K562 (cell line): ENCODE measurements around the gene GLTPD2. TPM values are rescaled to one million over a fixed set of nuclear protein-coding genes. Genes with fewer than 3 reads are reported as not detected.

Source experiments
- AFF1 ChIP-seq, 2 experiments: fragments of 450-650 bp; IDR thresholded peaks; 2 replicates each; pipeline ENCODE4 v1.6.1; 2018; ENCODE audit warnings: mild to moderate bottlenecking in 2 of 2, low read depth in 1 of 2; ENCODE audit not compliant: partially characterized antibody in 2 of 2
- CLOCK ChIP-seq: fragments of 250-450 bp; sonication (Bioruptor Pico); IDR thresholded peaks from 2 replicates; pipeline ENCODE4 v1.4.0; 2020; ENCODE audit warnings: mild to moderate bottlenecking, moderate library complexity, borderline replicate concordance
- ETS1 ChIP-seq: conservative IDR thresholded peaks from 2 replicates; pipeline ENCODE4 v1.6.1; 2011; ENCODE audit warnings: low read depth, mild to moderate bottlenecking, low read length; ENCODE audit not compliant: control insufficient read depth
- FOXJ2 ChIP-seq: fragments of 200-800 bp; sonication (Bioruptor generic); IDR thresholded peaks from 2 replicates; pipeline ENCODE4 v1.6.1; 2016; ENCODE audit warnings: missing genetic modification characterization, missing compliant biosample characterization
- GATAD2A ChIP-seq: fragments of 450-650 bp; IDR thresholded peaks from 2 replicates; pipeline ENCODE4 v1.6.1; 2017
- GATAD2B ChIP-seq: fragments of 450-650 bp; IDR thresholded peaks from 2 replicates; pipeline ENCODE4 v1.6.1; 2017; ENCODE audit warnings: mild to moderate bottlenecking, borderline replicate concordance
- IRF1 ChIP-seq: sonication (generic); formaldehyde crosslinking; IDR thresholded peaks from 2 replicates; pipeline ENCODE4 v1.8.0; 2022; ENCODE audit warnings: missing genetic modification reagents, mild to moderate bottlenecking, borderline replicate concordance
- MAZ ChIP-seq, 2 experiments: fragments of 450-650 bp in 1 of 2; sonication (generic) in 1 of 2; formaldehyde crosslinking; IDR thresholded peaks in 1 of 2; conservative IDR thresholded peaks in 1 of 2; 2 replicates each; pipeline versions ENCODE4 v1.4.0 to v1.5.0; 2020; ENCODE audit warnings: mild to moderate bottlenecking in 1 of 2, missing genetic modification reagents in 1 of 2
- PHB ChIP-seq: fragments of 250-450 bp; sonication (Bioruptor Pico); IDR thresholded peaks from 2 replicates; pipeline ENCODE4 v1.5.0; 2021
- PTTG1 ChIP-seq: fragments of 450-650 bp; IDR thresholded peaks from 2 replicates; pipeline ENCODE4 v1.6.1; 2016; ENCODE audit warnings: low read depth, mild to moderate bottlenecking, missing genetic modification characterization, missing compliant biosample characterization
- RBM22 ChIP-seq: fragments of 200-400 bp; formaldehyde crosslinking; IDR thresholded peaks from 2 replicates; pipeline ENCODE4 v1.6.1; 2018; ENCODE audit warnings: low read length, low read depth; ENCODE audit not compliant: poor library complexity, severe bottlenecking
- SIX5 ChIP-seq, 2 experiments: IDR thresholded peaks; 2 replicates each; pipeline ENCODE4 v1.6.1; 2011; ENCODE audit warnings: low read length in 2 of 2, borderline replicate concordance in 1 of 2, low read depth in 1 of 2, mild to moderate bottlenecking in 1 of 2, moderate library complexity in 1 of 2; ENCODE audit not compliant: insufficient read depth in 1 of 2
- SMARCB1 ChIP-seq: IDR thresholded peaks from 2 replicates; pipeline ENCODE4 v1.6.1; 2011; ENCODE audit warnings: improper control_type of control experiment, low read depth; ENCODE audit not compliant: insufficient read length
- SOX6 ChIP-seq: fragments of 450-650 bp; IDR thresholded peaks from 2 replicates; pipeline ENCODE4 v1.6.1; 2014; ENCODE audit warnings: mild to moderate bottlenecking
- USF1 ChIP-seq: sonication (generic); formaldehyde crosslinking; IDR thresholded peaks from 2 replicates; pipeline ENCODE4 v1.9.0; 2022; ENCODE audit warnings: mild to moderate bottlenecking, missing genetic modification reagents
- ZNF324 ChIP-seq: fragments of 250-450 bp; sonication (Bioruptor Pico); IDR thresholded peaks from 2 replicates; pipeline ENCODE4 v1.4.0; 2020; ENCODE audit warnings: mild to moderate bottlenecking
- polyA plus RNA-seq, 8 experiments: library from polyadenylated mRNA; depleted of rRNA in 4 of 8; stranded (reverse) in 5 of 8; unstranded in 3 of 8; fragments of >200 nt; fragmentation: Nextera tagmentation in 2 of 8; fragmentation: Illumina TruSeq in 1 of 8; extraction: Ambion mirVana in 2 of 8; extraction: Trizol in 1 of 8; gene quantifications; 2 replicates each; pipeline versions ENCODE4 v1.2.1 to v1.2.3, GENCODE V29; 2011 to 2014; ENCODE audit warnings: inconsistent platforms in 1 of 8, missing spikeins in 1 of 8
- total RNA-seq, 7 experiments: library from RNA; depleted of rRNA in 6 of 7; stranded (reverse); fragments of >200 nt in 6 of 7; fragmentation: Illumina TruSeq in 2 of 7; extraction: Trizol in 2 of 7; gene quantifications; 2 replicates each; pipeline versions ENCODE4 v1.2.1 to v1.2.3, GENCODE V29; 2011 to 2021; ENCODE audit warnings: low replicate concordance in 1 of 7

The GLTPD2 gene
- total and polyA plus RNA-seq, 9 of the 15 experiments (the other 6 are each of a cell fraction or from before 2014, with no cell fraction given) = not detected

GRCh38 chr17:4806777-4807604 lies 18.2 kb downstream of the GLTPD2 start, which contains the start of gene PLD2 (continued):
- TF ChIP-seq CLOCK (CRISPR knock-in tag) = no peak
- no peak for TF ChIP-seq FOXJ2 (tag)
- TF ChIP-seq GATAD2A = no peak
- peak; percentile 52; the same call in 1 of the 2 replicates for TF ChIP-seq GATAD2B
- TF ChIP-seq MAZ (CRISPR knock-in tag; conservative IDR thresholded peaks at IDR 0.05 in 1 of 2, IDR thresholded peaks at IDR 0.05 in 1 of 2) = peak in 1 of 2 experiments; percentile 35; a peak in 1 of 4 replicates
- no peak for TF ChIP-seq ZNF324 (CRISPR knock-in tag)
- no peak for TF ChIP-seq USF1 (CRISPR knock-in tag)
- no peak for TF ChIP-seq AFF1 (IDR thresholded peaks at IDR 0.05; ENCODE audit: low read depth in 1 of 2, partially characterized antibody in 2 of 2)
- TF ChIP-seq SOX6 = no peak
- no peak for TF ChIP-seq SMARCB1
- TF ChIP-seq ETS1 = no peak
- TF ChIP-seq SIX5 (IDR thresholded peaks at IDR 0.05; ENCODE audit: borderline replicate concordance in 1 of 2, insufficient read depth in 1 of 2, low read depth in 1 of 2, low read length in 2 of 2) = no peak
- no peak for TF ChIP-seq IRF1 (CRISPR knock-in tag)
- no peak for TF ChIP-seq RBM22
- TF ChIP-seq PTTG1 (tag) = no peak
- no peak for TF ChIP-seq PHB (CRISPR knock-in tag)
